Measurements from ENCODE around the gene SLC25A3. TPM values are rescaled to one million over a fixed set of nuclear protein-coding genes. Genes with fewer than 3 reads are reported as not detected.

SLC25A3 gene
- total and polyA plus RNA-seq, 2 of the 13 experiments (the other 11 are each of a cell fraction or from before 2014, with no cell fraction given): 292 to 829 TPM

- TF ChIP-seq TP53 (CRISPR knock-in tag; conservative IDR thresholded peaks at IDR 0.05) (peak; percentile 58; the same call in 1 of the 2 replicates), ZNF629 (CRISPR knock-in tag; conservative IDR thresholded peaks at IDR 0.05) (no peak), NFIC (IDR thresholded peaks at IDR 0.05; ENCODE audit: low read length) (no peak), ATF2 (CRISPR knock-in tag; IDR thresholded peaks at IDR 0.05) (0 out of 2 replicates have a peak, but pooled peaks have one; percentile 11), CREM (IDR thresholded peaks at IDR 0.05) (no peak), CREM (CRISPR knock-in tag; IDR thresholded peaks at IDR 0.05) (no peak), ZMYM3 (CRISPR knock-in tag; IDR thresholded peaks at IDR 0.05) (no peak), ZNF326 (CRISPR knock-in tag; IDR thresholded peaks at IDR 0.05; ENCODE audit: borderline replicate concordance) (no peak), EEA1 (CRISPR knock-in tag; IDR thresholded peaks at IDR 0.05; ENCODE audit: borderline replicate concordance) (no peak), NFKBIZ (CRISPR knock-in tag; IDR thresholded peaks at IDR 0.05) (no peak), RFX1 (IDR thresholded peaks at IDR 0.05) (no peak), MNT (IDR thresholded peaks at IDR 0.05) (peak; percentile 55), ZSCAN12 (CRISPR knock-in tag; IDR thresholded peaks at IDR 0.05) (no peak), ZNF800 (CRISPR knock-in tag; IDR thresholded peaks at IDR 0.05) (no peak; the same call in 1 of the 2 replicates), GRHL1 (CRISPR knock-in tag; conservative IDR thresholded peaks at IDR 0.05) (no peak), U2AF2 (IDR thresholded peaks at IDR 0.05; ENCODE audit: low read depth, low read length) (no peak), CC2D1A (CRISPR knock-in tag; IDR thresholded peaks at IDR 0.05) (no peak), ZSCAN20 (CRISPR knock-in tag; IDR thresholded peaks at IDR 0.05; ENCODE audit: borderline replicate concordance) (peak; percentile 55; the same call in 1 of the 2 replicates), TIGD3 (CRISPR knock-in tag; IDR thresholded peaks at IDR 0.05; ENCODE audit: borderline replicate concordance) (no peak), ZNF451 (CRISPR knock-in tag; IDR thresholded peaks at IDR 0.05) (0 out of 2 replicates have a peak, but pooled peaks have one; percentile 22), ZNF556 (CRISPR knock-in tag; IDR thresholded peaks at IDR 0.05; ENCODE audit: borderline replicate concordance) (no peak; the same call in 1 of the 2 replicates), AGO1 (IDR thresholded peaks at IDR 0.05; ENCODE audit: low read depth, low read length, poor library complexity, severe bottlenecking) (peak; percentile 62)
Measured at GRCh38 chr12:98644712-98645571, 51.5 kb downstream of the SLC25A3 start, which contains the start of the genes APAF1 and IKBIP (continued).

All from HepG2 (cell line).